NB4 (cell line): ENCODE measurements around the gene BHLHE41.

Source experiments
- DNase-seq: peaks from one replicate; pipeline ENCODE4 v3.0.0; 2010; ENCODE audit warnings: low read depth
- H3K4me3 ChIP-seq: one replicate; pipeline ENCODE4 v1.5.1; 2011; ENCODE audit warnings: mild to moderate bottlenecking, low read depth, low read length, moderate library complexity
- CTCF ChIP-seq: IDR thresholded peaks from one replicate; pipeline ENCODE4 v1.5.1; 2012; ENCODE audit warnings: low read depth, low read length
- MAX ChIP-seq: IDR thresholded peaks from 2 replicates; pipeline ENCODE4 v1.6.1; 2011; ENCODE audit warnings: low read depth, low read length
- MYC ChIP-seq: IDR thresholded peaks from 2 replicates; pipeline ENCODE4 v1.6.1; 2011; ENCODE audit warnings: low read depth, low read length
- POLR2A ChIP-seq: IDR thresholded peaks from 2 replicates; pipeline ENCODE4 v1.6.1; 2011; ENCODE audit warnings: mild to moderate bottlenecking; ENCODE audit not compliant: insufficient read length; ENCODE audit errors: extremely low read depth

The BHLHE41 gene

DNA sequence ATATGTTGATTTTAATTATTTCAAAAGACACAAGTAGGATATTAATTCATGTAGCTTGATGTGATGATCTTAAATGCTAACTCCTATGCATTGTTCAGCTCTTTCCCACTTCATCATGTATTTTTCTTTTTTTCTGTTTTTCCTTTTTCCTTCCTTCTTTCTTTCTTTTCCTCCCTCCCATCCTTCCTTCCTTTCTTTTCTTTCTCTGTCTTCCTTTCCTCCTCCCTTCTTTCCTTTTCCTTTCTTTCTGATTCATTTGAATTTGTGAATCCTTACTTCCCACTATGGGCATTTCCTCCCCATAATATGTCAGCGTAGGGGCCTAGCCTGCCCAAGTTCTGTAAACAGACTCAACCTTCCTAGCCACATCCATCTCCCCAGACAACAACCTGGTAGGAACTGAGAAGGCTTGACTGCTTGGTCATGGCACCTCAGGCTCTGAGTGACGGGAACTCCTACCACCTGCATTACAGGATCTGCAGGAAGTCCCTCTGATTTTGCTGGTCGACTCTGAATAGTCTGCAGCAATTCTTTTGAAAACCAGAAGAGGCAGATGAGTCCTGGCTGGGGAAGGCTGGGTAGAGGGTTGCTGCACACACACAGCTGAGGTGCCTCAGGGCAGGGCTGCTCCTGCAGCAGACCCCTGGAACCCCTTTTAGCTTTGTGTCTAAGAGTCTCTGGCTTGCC, 33.4 kb upstream of the BHLHE41 start:
- no peak overlapping the region for H3K4me3 ChIP-seq
- peak; percentile 25 for DNase-seq
- TF ChIP-seq POLR2A, result no peak
- no peak for TF ChIP-seq MAX
- TF ChIP-seq CTCF, result no peak
- no peak for TF ChIP-seq MYC

DNA sequence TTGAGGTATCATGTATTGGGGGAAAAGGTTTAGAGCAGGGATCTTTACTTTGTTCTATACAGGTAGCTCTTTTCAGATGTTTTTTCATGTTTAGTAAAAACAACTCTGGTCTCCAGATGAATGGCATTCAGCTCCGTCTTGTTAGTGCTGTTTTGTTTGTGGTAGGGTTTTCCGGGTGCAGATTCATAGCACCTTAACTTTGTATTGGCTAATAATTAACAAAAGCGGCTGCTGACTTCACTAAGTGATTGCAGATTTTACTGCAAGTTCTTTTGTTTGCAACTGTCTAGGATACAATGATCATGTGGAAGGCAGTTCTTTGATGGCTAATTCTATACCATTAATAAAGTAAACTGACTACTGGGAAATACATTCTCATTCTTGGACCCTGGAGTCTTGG, 32.2 kb upstream of the BHLHE41 start:
- no peak for TF ChIP-seq MYC
- no peak for TF ChIP-seq POLR2A
- no peak for TF ChIP-seq CTCF
- TF ChIP-seq MAX, result no peak
- no peak for DNase-seq
- no peak overlapping the region for H3K4me3 ChIP-seq

DNA sequence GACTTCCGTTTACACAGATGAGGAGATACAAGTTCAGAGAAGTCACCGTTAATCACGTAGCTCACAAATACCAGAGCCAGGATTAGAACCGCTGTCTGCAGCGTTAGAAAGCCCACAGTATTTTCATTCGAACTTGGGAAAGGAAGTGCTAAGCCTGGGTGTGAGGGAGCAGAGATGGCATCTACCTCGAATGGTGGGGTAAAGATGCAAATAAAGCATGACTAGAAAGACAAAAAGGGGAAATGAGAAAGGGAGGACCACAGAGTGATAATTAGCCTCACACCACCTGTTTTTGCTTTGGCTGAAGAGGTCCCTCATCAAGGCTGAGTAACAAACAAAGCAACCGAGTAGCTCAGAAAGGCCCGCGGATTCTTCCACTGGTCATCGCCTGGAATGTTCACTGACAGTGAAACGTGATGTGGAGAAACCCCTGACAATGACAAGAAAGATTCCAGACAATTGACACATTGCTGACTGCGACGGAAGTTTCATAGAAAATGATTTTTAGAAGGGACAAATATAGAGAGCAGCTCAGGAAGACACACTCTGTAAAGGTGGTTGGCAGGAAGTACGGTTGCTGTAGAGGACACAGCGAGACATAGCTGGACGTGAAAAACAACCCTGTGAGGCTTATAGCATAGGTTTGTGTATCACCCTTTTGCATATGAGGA, 31.5 kb upstream of the BHLHE41 start:
- peak; percentile 31 for DNase-seq
- TF ChIP-seq POLR2A (no peak), MAX (peak; percentile 3; the same call in 1 of the 2 replicates)
- no peak overlapping the region for H3K4me3 ChIP-seq

- no peak overlapping the region for H3K4me3 ChIP-seq
- no peak for DNase-seq
- TF ChIP-seq CTCF (no peak), MAX (no peak), MYC (no peak), POLR2A (no peak)
Measured at GRCh38 chr12:26153421-26154154, 28.8 kb upstream of the BHLHE41 start.

DNA sequence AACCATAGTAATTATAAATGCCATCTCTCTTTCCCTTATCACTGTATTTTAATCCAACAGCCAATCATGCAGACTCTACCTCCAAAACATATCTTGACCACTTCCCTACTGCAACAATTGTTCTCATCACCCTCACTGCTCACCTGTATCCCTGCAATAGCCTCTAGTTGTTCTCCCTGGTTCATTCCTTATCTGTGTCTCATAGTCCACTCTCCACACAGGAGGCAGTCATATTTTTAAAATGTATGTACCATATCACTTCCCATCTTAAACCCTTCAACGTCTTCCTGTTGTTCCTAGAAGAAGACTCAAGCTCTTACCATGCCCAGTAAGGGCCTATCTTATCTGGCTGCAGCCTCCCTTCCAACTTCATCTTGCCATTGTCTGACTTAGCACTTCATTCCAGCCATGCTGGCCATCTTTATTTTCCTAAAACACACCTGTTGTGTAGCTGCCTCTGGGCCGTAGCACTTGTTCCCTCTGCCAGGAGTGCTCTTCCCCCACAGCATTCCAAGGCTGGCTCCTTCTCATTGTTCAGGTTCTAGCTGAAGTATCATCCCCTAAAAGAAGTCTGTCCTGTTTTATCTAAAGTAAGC, 27.8 kb upstream of the BHLHE41 start:
- H3K4me3 ChIP-seq, result no peak overlapping the region
- DNase-seq, result no peak
- TF ChIP-seq MAX (no peak), MYC (no peak), POLR2A (no peak), CTCF (no peak)

GRCh38 chr12:26150736-26151450, 26.1 kb upstream of the BHLHE41 start:
- no peak for DNase-seq
- H3K4me3 ChIP-seq, result no peak overlapping the region
- TF ChIP-seq CTCF, result no peak
- no peak for TF ChIP-seq MAX
- TF ChIP-seq MYC, result no peak
